HFFc6 (cell line): Measurements from ENCODE around the gene INTS6L. TPM values are rescaled to one million over a fixed set of nuclear protein-coding genes. Genes with fewer than 3 reads are reported as not detected.
"Not testable (repeated sequence)": the region's sequence is repeated elsewhere in the genome, so short reads cannot be mapped to it uniquely, and the experiment has no call there.

ENCODE experiments used
- DNase-seq: peaks from one replicate; pipeline ENCODE4 v3.0.0-alpha.2; 2018
- H3K27ac Mint-ChIP-seq: 2 replicates; pipeline ENCODE4 v1.8.0; 2020; ENCODE audit warnings: mild to moderate bottlenecking, mixed read lengths
- H3K27me3 Mint-ChIP-seq: 2 replicates; pipeline ENCODE4 v1.8.0; 2021; ENCODE audit warnings: mild to moderate bottlenecking, moderate library complexity, mixed read lengths; ENCODE audit not compliant: insufficient read depth
- H3K36me3 Mint-ChIP-seq: 2 replicates; pipeline ENCODE4 v1.8.0; 2021; ENCODE audit warnings: low read depth, mixed read lengths
- H3K4me1 Mint-ChIP-seq: 2 replicates; pipeline ENCODE4 v1.8.0; 2020; ENCODE audit warnings: low read depth, mixed read lengths
- H3K4me3 Mint-ChIP-seq: 2 replicates; pipeline ENCODE4 v1.8.0; 2020; ENCODE audit warnings: mild to moderate bottlenecking, moderate library complexity, mixed read lengths
- H3K9me3 Mint-ChIP-seq: 2 replicates; pipeline ENCODE4 v1.8.0; 2020; ENCODE audit warnings: mild to moderate bottlenecking, mixed read lengths
- CTCF ChIP-seq: fragments of 200-600 bp; sonication (generic); IDR thresholded peaks from 2 replicates; pipeline ENCODE4 v1.5.0; 2021; ENCODE audit warnings: antibody characterized with exemption, mild to moderate bottlenecking
- total RNA-seq, 6 experiments: library from RNA; stranded (reverse); fragmentation: NEBNext Ultra II Directional; extraction: Animal tissue kit (Norgen Biotek cat#: 25700); gene quantifications; 2 replicates in 1 of 6; 3 replicates in 5 of 6; pipeline ENCODE4 v1.2.3, GENCODE V29; 2021

Gene INTS6L
- total RNA-seq, 6 experiments from 2014 or later, result 1.3 to 2.0 (median 1.8) TPM

- no peak for DNase-seq
- no peaks in the 10 kb centered on the region for H3K27me3 Mint-ChIP-seq
- no peak overlapping the region for H3K4me3 Mint-ChIP-seq
- H3K27ac Mint-ChIP-seq, result no peak overlapping the region
- no peaks in the 10 kb centered on the region for H3K36me3 Mint-ChIP-seq
- no peak for TF ChIP-seq CTCF
- H3K9me3 Mint-ChIP-seq, result no peaks in the 10 kb centered on the region
- H3K4me1 Mint-ChIP-seq, result no peaks in the 10 kb centered on the region
Observed at GRCh38 chrX:135595543-135595942, 75.1 kb downstream of the INTS6L start.

GRCh38 chrX:135596495-135596894 is 76.0 kb downstream of the INTS6L start:
- Mint-ChIP-seq H3K4me1 (no peaks in the 10 kb centered on the region), H3K27me3 (no peaks in the 10 kb centered on the region), H3K27ac (no peak overlapping the region), H3K36me3 (no peaks in the 10 kb centered on the region), H3K9me3 (no peaks in the 10 kb centered on the region), H3K4me3 (no peak overlapping the region)
- TF ChIP-seq CTCF, result peak; percentile 79
- peak; percentile 4 for DNase-seq

- DNase-seq, result no peak
- H3K9me3 Mint-ChIP-seq, result no peaks in the 10 kb centered on the region
- no peak overlapping the region for H3K4me3 Mint-ChIP-seq
- H3K36me3 Mint-ChIP-seq, result no peaks in the 10 kb centered on the region
- H3K27me3 Mint-ChIP-seq, result no peaks in the 10 kb centered on the region
- TF ChIP-seq CTCF, result no peak
- no peak overlapping the region for H3K27ac Mint-ChIP-seq
- H3K4me1 Mint-ChIP-seq, result no peaks in the 10 kb centered on the region
Observed at GRCh38 chrX:135605906-135606305, 85.4 kb downstream of the INTS6L start.

- not testable (repeated sequence) for H3K36me3 Mint-ChIP-seq, H3K4me3 Mint-ChIP-seq, DNase-seq, H3K9me3 Mint-ChIP-seq, H3K4me1 Mint-ChIP-seq, H3K27me3 Mint-ChIP-seq, H3K27ac Mint-ChIP-seq
Observed at GRCh38 chrX:135624408-135625204, 104.1 kb downstream of the INTS6L start.

- peak; percentile 48; the same call in 1 of the 2 replicates for TF ChIP-seq CTCF
- no peak overlapping the region for H3K27ac Mint-ChIP-seq
- no peaks in the 10 kb centered on the region for H3K9me3 Mint-ChIP-seq
- no peaks in the 10 kb centered on the region for H3K36me3 Mint-ChIP-seq
- H3K27me3 Mint-ChIP-seq, result no peaks in the 10 kb centered on the region
- DNase-seq, result peak; percentile 1
- H3K4me3 Mint-ChIP-seq, result no peak overlapping the region
- no peaks in the 10 kb centered on the region for H3K4me1 Mint-ChIP-seq
Observed at GRCh38 chrX:135625995-135626394, 105.5 kb downstream of the INTS6L start.

GRCh38 chrX:135629342-135629741 is 108.9 kb downstream of the INTS6L start:
- TF ChIP-seq CTCF, result no peak
- no peak overlapping the region for H3K27ac Mint-ChIP-seq
- H3K27me3 Mint-ChIP-seq, result peaks cover 2% of the 10 kb centered on the region
- DNase-seq, result no peak
- no peak overlapping the region for H3K4me3 Mint-ChIP-seq
- no peaks in the 10 kb centered on the region for H3K4me1 Mint-ChIP-seq
- H3K36me3 Mint-ChIP-seq, result no peaks in the 10 kb centered on the region
- no peaks in the 10 kb centered on the region for H3K9me3 Mint-ChIP-seq

Other genes starting within 250 kb of the INTS6L start
- gene ETDC, start 211.2 kb upstream of the INTS6L start, total RNA-seq, result not detected
- 1 to 10 TPM; 4.1 to 5.3 (median 5.0) TPM for gene ZNF75D, start 176.6 kb upstream of the INTS6L start, total RNA-seq
- gene ZNF449, start 175.9 kb upstream of the INTS6L start, total RNA-seq, result 1 to 10 TPM; 4.1 to 5.1 (median 4.6) TPM
- not detected for gene SMIM10L2A, start 98.7 kb upstream of the INTS6L start, total RNA-seq
- not detected for gene CT45A1, start 193.0 kb downstream of the INTS6L start, total RNA-seq
- not detected for gene CT45A3, start 247.5 kb downstream of the INTS6L start, total RNA-seq